Measurements from ENCODE around the gene KRT80.

The KRT80 gene

GRCh38 chr12:52230364-52231281 is 38.8 kb upstream of the KRT80 start:
- Histone ChIP-seq H2AFZ (ENCODE audit: insufficient read depth, low read length, poor library complexity) (no peak overlapping the region), H3K27ac (ENCODE audit: low read depth, low read length) (peak overlapping the region; percentile 92), H3K14ac (ENCODE audit: low read length) (peak overlapping the region; percentile 19), H3K27me3 (ENCODE audit: insufficient read depth, low read length) (no peaks in the 10 kb centered on the region), H2BK5ac (ENCODE audit: low read depth, low read length, poor library complexity) (peak overlapping the region; percentile 86), H2BK120ac (ENCODE audit: insufficient read depth, low read length, poor library complexity) (peak overlapping the region; percentile 83), H3K4ac (ENCODE audit: low read depth, low read length) (peak overlapping the region; percentile 42), H3K79me2 (ENCODE audit: control insufficient read depth, insufficient read depth, low read length, poor library complexity) (peaks cover 28% of the 10 kb centered on the region), H2AK5ac (ENCODE audit: low read length) (peak overlapping the region; percentile 22), H3K36me3 (ENCODE audit: control insufficient read depth in 1 of 2, insufficient read depth in 2 of 2, low read length in 2 of 2) (peaks cover 9 to 10% of the 10 kb centered on the region in 2 experiments), H4K91ac (ENCODE audit: low read depth, low read length) (peak overlapping the region; percentile 89), H3K4me2 (ENCODE audit: low read length) (peak overlapping the region; percentile 2), H3K4me1 (ENCODE audit: control insufficient read depth in 1 of 2, insufficient read depth in 2 of 2, low read length in 2 of 2) (peaks cover 46 to 58% of the 10 kb centered on the region in 2 experiments), H2BK12ac (ENCODE audit: low read length) (peak overlapping the region; percentile 58), H3K9ac (ENCODE audit: low read length) (no peak overlapping the region), H3K79me1 (ENCODE audit: low read length) (peaks cover 51% of the 10 kb centered on the region), H4K12ac (ENCODE audit: low read depth, low read length) (no peak overlapping the region), H3K9me3 (ENCODE audit: insufficient read depth, low read depth, low read length) (no peaks in the 10 kb centered on the region), H3K23ac (ENCODE audit: low read length) (no peak overlapping the region), H3K18ac (ENCODE audit: low read length) (peak overlapping the region; percentile 2), H3K4me3 (ENCODE audit: low read depth, low read length) (no peak overlapping the region), H4K8ac (ENCODE audit: low read depth, low read length) (peak overlapping the region; percentile 56)
- DNase-seq, result peak; percentile 95 to 96
- WGBS (ENCODE audit: extremely low coverage, insufficient coverage, insufficient read length), result no CpG with 5 or more reads among the region's 8 CpGs

- peak in 1 of 2 donors; percentile 39 for DNase-seq
- peak overlapping the region; percentile 54 for H3K27ac ChIP-seq (ENCODE audit: low read depth, low read length)
- H3K14ac ChIP-seq (ENCODE audit: low read length), result peak overlapping the region; percentile 50
- H3K4ac ChIP-seq (ENCODE audit: low read depth, low read length), result peak overlapping the region; percentile 8
- peaks cover 26% of the 10 kb centered on the region for H3K79me2 ChIP-seq (ENCODE audit: control insufficient read depth, insufficient read depth, low read length, poor library complexity)
- H2AK5ac ChIP-seq (ENCODE audit: low read length), result peak overlapping the region; percentile 21
- peak overlapping the region; percentile 66 for H2BK5ac ChIP-seq (ENCODE audit: low read depth, low read length, poor library complexity)
- peak overlapping the region; percentile 15 for H4K8ac ChIP-seq (ENCODE audit: low read depth, low read length)
- no peak overlapping the region for H2AFZ ChIP-seq (ENCODE audit: insufficient read depth, low read length, poor library complexity)
- no CpG with 5 or more reads among the region's 2 CpGs for WGBS (ENCODE audit: extremely low coverage, insufficient coverage, insufficient read length)
- H3K27me3 ChIP-seq (ENCODE audit: insufficient read depth, low read length), result no peaks in the 10 kb centered on the region
- H3K4me3 ChIP-seq (ENCODE audit: low read depth, low read length), result no peak overlapping the region
- no peak overlapping the region for H3K4me2 ChIP-seq (ENCODE audit: low read length)
- no peak overlapping the region for H3K23ac ChIP-seq (ENCODE audit: low read length)
- no peaks in the 10 kb centered on the region for H3K9me3 ChIP-seq (ENCODE audit: insufficient read depth, low read depth, low read length)
- peak overlapping the region; percentile 87 for H2BK120ac ChIP-seq (ENCODE audit: insufficient read depth, low read length, poor library complexity)
- H4K12ac ChIP-seq (ENCODE audit: low read depth, low read length), result no peak overlapping the region
- peaks cover 40 to 51% of the 10 kb centered on the region in 2 experiments for H3K4me1 ChIP-seq (ENCODE audit: control insufficient read depth in 1 of 2, insufficient read depth in 2 of 2, low read length in 2 of 2)
- peak overlapping the region; percentile 88 for H4K91ac ChIP-seq (ENCODE audit: low read depth, low read length)
- peaks cover 2 to 3% of the 10 kb centered on the region in 2 experiments for H3K36me3 ChIP-seq (ENCODE audit: control insufficient read depth in 1 of 2, insufficient read depth in 2 of 2, low read length in 2 of 2)
- peak overlapping the region; percentile 80 for H2BK12ac ChIP-seq (ENCODE audit: low read length)
- peaks cover 52% of the 10 kb centered on the region for H3K79me1 ChIP-seq (ENCODE audit: low read length)
- no peak overlapping the region for H3K9ac ChIP-seq (ENCODE audit: low read length)
- peak overlapping the region; percentile 19 for H3K18ac ChIP-seq (ENCODE audit: low read length)
These were observed 38.1 kb upstream of the KRT80 start for GRCh38 chr12:52229836-52230343.

GRCh38 chr12:52228931-52229330 is 37.1 kb upstream of the KRT80 start:
- Histone ChIP-seq H3K79me1 (ENCODE audit: low read length) (peaks cover 45% of the 10 kb centered on the region), H3K4me1 (ENCODE audit: control insufficient read depth in 1 of 2, insufficient read depth in 2 of 2, low read length in 2 of 2) (peaks cover 35 to 42% of the 10 kb centered on the region in 2 experiments), H2BK12ac (ENCODE audit: low read length) (peak overlapping the region; percentile 55), H3K9ac (ENCODE audit: low read length) (no peak overlapping the region), H2BK120ac (ENCODE audit: insufficient read depth, low read length, poor library complexity) (peak overlapping the region; percentile 34), H3K4me2 (ENCODE audit: low read length) (no peak overlapping the region), H3K79me2 (ENCODE audit: control insufficient read depth, insufficient read depth, low read length, poor library complexity) (peaks cover 20% of the 10 kb centered on the region), H4K91ac (ENCODE audit: low read depth, low read length) (peak overlapping the region; percentile 88), H3K27ac (ENCODE audit: low read depth, low read length) (no peak overlapping the region), H3K36me3 (ENCODE audit: control insufficient read depth in 1 of 2, insufficient read depth in 2 of 2, low read length in 2 of 2) (no peaks in the 10 kb centered on the region), H2AFZ (ENCODE audit: insufficient read depth, low read length, poor library complexity) (no peak overlapping the region), H3K14ac (ENCODE audit: low read length) (peak overlapping the region; percentile 0), H3K18ac (ENCODE audit: low read length) (peak overlapping the region; percentile 20), H3K4ac (ENCODE audit: low read depth, low read length) (no peak overlapping the region), H2BK5ac (ENCODE audit: low read depth, low read length, poor library complexity) (no peak overlapping the region), H3K23ac (ENCODE audit: low read length) (no peak overlapping the region), H3K9me3 (ENCODE audit: insufficient read depth, low read depth, low read length) (no peaks in the 10 kb centered on the region), H2AK5ac (ENCODE audit: low read length) (peak overlapping the region; percentile 11), H4K8ac (ENCODE audit: low read depth, low read length) (no peak overlapping the region), H4K12ac (ENCODE audit: low read depth, low read length) (no peak overlapping the region), H3K27me3 (ENCODE audit: insufficient read depth, low read length) (no peaks in the 10 kb centered on the region), H3K4me3 (ENCODE audit: low read depth, low read length) (no peak overlapping the region)
- no CpG with 5 or more reads among the region's 6 CpGs for WGBS (ENCODE audit: extremely low coverage, insufficient coverage, insufficient read length)
- DNase-seq, result peak; percentile 69 to 73

- Histone ChIP-seq H2BK5ac (ENCODE audit: low read depth, low read length, poor library complexity) (no peak overlapping the region), H4K12ac (ENCODE audit: low read depth, low read length) (no peak overlapping the region), H2AK5ac (ENCODE audit: low read length) (no peak overlapping the region), H3K27ac (ENCODE audit: low read depth, low read length) (no peak overlapping the region), H3K27me3 (ENCODE audit: insufficient read depth, low read length) (no peaks in the 10 kb centered on the region), H3K36me3 (ENCODE audit: control insufficient read depth in 1 of 2, insufficient read depth in 2 of 2, low read length in 2 of 2) (no peaks in the 10 kb centered on the region), H3K23ac (ENCODE audit: low read length) (no peak overlapping the region), H2BK12ac (ENCODE audit: low read length) (no peak overlapping the region), H3K14ac (ENCODE audit: low read length) (no peak overlapping the region), H3K4me3 (ENCODE audit: low read depth, low read length) (no peak overlapping the region), H3K4me2 (ENCODE audit: low read length) (no peak overlapping the region), H4K8ac (ENCODE audit: low read depth, low read length) (no peak overlapping the region), H2BK120ac (ENCODE audit: insufficient read depth, low read length, poor library complexity) (no peak overlapping the region), H3K4me1 (ENCODE audit: control insufficient read depth in 1 of 2, insufficient read depth in 2 of 2, low read length in 2 of 2) (peaks cover 35 to 42% of the 10 kb centered on the region in 2 experiments), H2AFZ (ENCODE audit: insufficient read depth, low read length, poor library complexity) (no peak overlapping the region), H3K79me1 (ENCODE audit: low read length) (peaks cover 40% of the 10 kb centered on the region), H3K9ac (ENCODE audit: low read length) (no peak overlapping the region), H3K9me3 (ENCODE audit: insufficient read depth, low read depth, low read length) (no peaks in the 10 kb centered on the region), H3K79me2 (ENCODE audit: control insufficient read depth, insufficient read depth, low read length, poor library complexity) (peaks cover 15% of the 10 kb centered on the region), H4K91ac (ENCODE audit: low read depth, low read length) (no peak overlapping the region), H3K4ac (ENCODE audit: low read depth, low read length) (no peak overlapping the region), H3K18ac (ENCODE audit: low read length) (no peak overlapping the region)
- peak in 1 of 2 donors; percentile 56 for DNase-seq
- WGBS (ENCODE audit: extremely low coverage, insufficient coverage, insufficient read length), result no CpG with 5 or more reads among the region's 3 CpGs
These were observed 36.6 kb upstream of the KRT80 start for GRCh38 chr12:52228366-52228765.

All from trophoblast cell (in vitro differentiated cells and primary cell).